HCT116 (cell line): ENCODE data around the gene ICE1. TPM values are rescaled to one million over a fixed set of nuclear protein-coding genes. Genes with fewer than 3 reads are reported as not detected.

Source experiments
- ATAC-seq: fragments of 200-7000 bp; cut with Tn5 transposase; 2 replicates; pipeline ENCODE4 v1.9.1; 2020; ENCODE audit warnings: mild to moderate bottlenecking, moderate library complexity
- BruUV-seq: library from RNA; stranded (reverse); fragments of 400-500 nt; replicated peaks from 2 replicates; lab custom pipeline; 2021; lab: Mats Ljungman, UMichigan
- CTCF ChIA-PET: fragments of 300-600 bp; sonication (Branson Sonifier 250); formaldehyde crosslinking; loops from one replicate; lab custom pipeline; 2021; ENCODE audit warnings: antibody characterized with exemption; lab: Charles Lee
- POLR2A ChIA-PET: fragments of 300-600, 350-600 bp; sonication (Branson Sonifier 250); formaldehyde crosslinking; loops from one replicate; lab custom pipeline; 2021; ENCODE audit warnings: antibody characterized with exemption; lab: Charles Lee
- RAD21 ChIA-PET, 2 experiments: fragments of 300-600 bp; sonication (Branson Sonifier 250); formaldehyde crosslinking; loops; one replicate each; lab custom pipeline; 2023; ENCODE audit warnings: low total read pairs in 2 of 2; ENCODE audit not compliant: uncharacterized antibody in 2 of 2, unreplicated experiment in 2 of 2, low non-redundant PET in 1 of 2; lab: Charles Lee
- DNase-seq: peaks from one replicate; pipeline ENCODE4 v3.0.0-alpha.2; 2010; ENCODE audit warnings: low read depth, low spot score
- H2AFZ ChIP-seq: fragments of 200-600 bp; shearing (Covaris generic), sonication (generic); 2 replicates; pipeline ENCODE4 v1.6.1; 2017; ENCODE audit warnings: low read depth, mixed run types, mixed read lengths, antibody characterized with exemption, low read length; ENCODE audit not compliant: poor library complexity, severe bottlenecking
- H3K27ac ChIP-seq: 2 replicates; pipeline ENCODE4 v1.5.1; 2012; ENCODE audit warnings: low read depth, low read length
- H3K27me3 ChIP-seq: fragments of 200-600 bp; sonication (generic); 2 replicates; pipeline ENCODE4 v1.6.1; 2016; ENCODE audit warnings: mixed run types, low read length, mixed read lengths; ENCODE audit not compliant: insufficient read depth
- H3K36me3 ChIP-seq, 2 experiments: fragments of 200-500 bp in 1 of 2; fragments of 200-600 bp in 1 of 2; sonication (Bioruptor generic) in 1 of 2; sonication (generic) in 1 of 2; 2 replicates each; pipeline versions ENCODE4 v1.5.1 to v1.6.1; 2014 to 2016; ENCODE audit warnings: low read length in 2 of 2, inconsistent platforms in 1 of 2, mixed read lengths in 1 of 2, mixed run types in 1 of 2; ENCODE audit not compliant: insufficient read depth in 2 of 2, control insufficient read depth in 1 of 2
- H3K4me1 ChIP-seq, 2 experiments: fragments of 200-600 bp in 1 of 2; sonication (generic) in 1 of 2; 2 replicates each; pipeline versions ENCODE4 v1.5.1 to v1.6.1; 2012 to 2017; ENCODE audit warnings: low read length in 2 of 2, inconsistent platforms in 1 of 2, mild to moderate bottlenecking in 1 of 2, mixed read lengths in 1 of 2, mixed run types in 1 of 2, moderate library complexity in 1 of 2; ENCODE audit not compliant: insufficient read depth in 2 of 2, control insufficient read depth in 1 of 2
- H3K4me2 ChIP-seq: fragments of 200-600 bp; sonication (generic); 2 replicates; pipeline ENCODE4 v1.6.1; 2017; ENCODE audit warnings: mixed run types, low read length, mixed read lengths
- H3K4me3 ChIP-seq, 2 experiments: fragments of 200-600 bp in 1 of 2; sonication (generic) in 1 of 2; replicated peaks in 1 of 2; 2 replicates each; pipeline ENCODE4 v1.5.1; 2011 to 2016; ENCODE audit warnings: low read length in 2 of 2, control low read depth in 1 of 2, low read depth in 1 of 2, mild to moderate bottlenecking in 1 of 2, mixed read lengths in 1 of 2, mixed run types in 1 of 2
- H3K79me2 ChIP-seq: fragments of 200-600 bp; sonication (generic); 2 replicates; pipeline ENCODE4 v1.6.1; 2017; ENCODE audit warnings: mild to moderate bottlenecking, mixed run types, low read length, moderate library complexity, mixed read lengths; ENCODE audit not compliant: insufficient read depth
- H3K9ac ChIP-seq: fragments of 200-600 bp; sonication (generic); 2 replicates; pipeline ENCODE4 v1.6.1; 2016; ENCODE audit warnings: low read length, mixed read lengths
- H3K9me2 ChIP-seq: fragments of 200-600 bp; sonication (generic), shearing (Covaris generic); 2 replicates; pipeline ENCODE4 v1.6.1; 2017; ENCODE audit warnings: mixed run types, mild to moderate bottlenecking, moderate library complexity; ENCODE audit not compliant: insufficient read depth
- H3K9me3 ChIP-seq, 2 experiments: fragments of 200-500 bp in 1 of 2; fragments of 200-600 bp in 1 of 2; sonication (Bioruptor generic) in 1 of 2; sonication (generic) in 1 of 2; 2 replicates each; pipeline ENCODE4 v1.6.1; 2014 to 2017; ENCODE audit warnings: low read length in 2 of 2, mixed read lengths in 2 of 2, inconsistent platforms in 1 of 2, low read depth in 1 of 2, mild to moderate bottlenecking in 1 of 2, mixed run types in 1 of 2, moderate library complexity in 1 of 2; ENCODE audit not compliant: control insufficient read depth in 1 of 2, insufficient read depth in 1 of 2
- H4K20me1 ChIP-seq: fragments of 200-600 bp; sonication (generic), shearing (Covaris generic); 2 replicates; pipeline ENCODE4 v1.6.1; 2017; ENCODE audit warnings: mixed run types, mild to moderate bottlenecking, moderate library complexity; ENCODE audit not compliant: insufficient read depth
- CEBPB ChIP-seq: IDR thresholded peaks from 2 replicates; pipeline ENCODE4 v1.6.1; 2012; ENCODE audit warnings: low read depth
- EZH2 ChIP-seq: fragments of 200-600 bp; sonication (generic); IDR thresholded peaks from 2 replicates; pipeline ENCODE4 v1.6.1; 2017; ENCODE audit warnings: antibody characterized with exemption, mixed run types
- EZH2phosphoT487 ChIP-seq: fragments of 200-600 bp; IDR thresholded peaks from 2 replicates; pipeline ENCODE4 v1.6.1; 2018; ENCODE audit warnings: antibody characterized with exemption, borderline replicate concordance
- MAX ChIP-seq: IDR thresholded peaks from 2 replicates; pipeline ENCODE4 v1.6.1; 2012
- RAD21 ChIP-seq: IDR thresholded peaks from 2 replicates; pipeline ENCODE4 v1.6.1; 2012; ENCODE audit warnings: low read depth, mild to moderate bottlenecking
- SIN3A ChIP-seq: IDR thresholded peaks from 2 replicates; pipeline ENCODE4 v1.6.1; 2012; ENCODE audit warnings: low read depth
- SP1 ChIP-seq: IDR thresholded peaks from 2 replicates; pipeline ENCODE4 v1.6.1; 2012; ENCODE audit warnings: low read depth
- SRF ChIP-seq: IDR thresholded peaks from 2 replicates; pipeline ENCODE4 v1.6.1; 2012; ENCODE audit warnings: low read depth
- TCF7L2 ChIP-seq: IDR thresholded peaks from 2 replicates; pipeline ENCODE4 v1.7.0; 2011; ENCODE audit warnings: borderline replicate concordance, inconsistent platforms; ENCODE audit not compliant: insufficient read depth, insufficient read length; ENCODE audit errors: extremely low read depth
- YY1 ChIP-seq: IDR thresholded peaks from 2 replicates; pipeline ENCODE4 v1.6.1; 2011; ENCODE audit warnings: low read length, low read depth, moderate library complexity, mild to moderate bottlenecking; ENCODE audit not compliant: insufficient replicate concordance; ENCODE audit errors: extremely low read depth
- ZFX ChIP-seq: fragments of 450-650 bp; IDR thresholded peaks from 2 replicates; pipeline ENCODE4 v1.6.1; 2017
- ZNF274 ChIP-seq: fragments of 200-500 bp; sonication (Bioruptor generic); IDR thresholded peaks from 2 replicates; pipeline ENCODE4 v1.6.1; 2014; ENCODE audit warnings: mild to moderate bottlenecking, low read depth, low read length, inconsistent platforms
- intact Hi-C: fragments of 100-400 bp; cut with micrococcal nuclease; formaldehyde crosslinking; loops from 2 replicates; pipeline ENCODE4 v1.10.0; 2022
- total RNA-seq: library from RNA; stranded (reverse); gene quantifications from one replicate; pipeline ENCODE4 v1.2.1, GENCODE V29; 2021; ENCODE audit not compliant: unreplicated experiment
- TF ChIP-seq, protein P1 (sequence below), 3 experiments: fragments of 200-600 bp in 1 of 3; sonication (generic) in 1 of 3; IDR thresholded peaks in 2 of 3; conservative IDR thresholded peaks in 1 of 3; 2 replicates each; pipeline ENCODE4 v1.5.1; 2012 to 2017; ENCODE audit warnings: low read depth in 2 of 3, low read length in 2 of 3, antibody characterized with exemption in 1 of 3, borderline replicate concordance in 1 of 3, control low read depth in 1 of 3, mild to moderate bottlenecking in 1 of 3, mixed read lengths in 1 of 3, mixed run types in 1 of 3, moderate library complexity in 1 of 3; ENCODE audit not compliant: insufficient read depth in 1 of 3
- TF ChIP-seq, protein P2 (sequence below): IDR thresholded peaks from 2 replicates; pipeline ENCODE4 v1.6.1; 2011; ENCODE audit warnings: mild to moderate bottlenecking, low read length, moderate library complexity; ENCODE audit not compliant: insufficient replicate concordance; ENCODE audit errors: extremely low read depth

The ICE1 gene
- total RNA-seq, 1 experiment from 2014 or later, result 30.0 TPM

GRCh38 chr5:5467737-5468136 lies 45.3 kb downstream of the ICE1 start:
- TF ChIP-seq ZNF274 (no peak), TCF7L2 (no peak), MAX (no peak), SP1 (no peak)
- Histone ChIP-seq H4K20me1 (no peaks in the 10 kb centered on the region; the same call in 1 of the 2 replicates), H3K36me3 (peaks cover 2 to 13% of the 10 kb centered on the region in 2 experiments; a peak in 1 of 4 replicates), H3K4me2 (no peak overlapping the region), H3K27ac (no peak overlapping the region), H3K4me3 (no peak overlapping the region), H3K9me2 (no peaks in the 10 kb centered on the region), H3K9ac (no peak overlapping the region), H3K79me2 (no peaks in the 10 kb centered on the region; the same call in 1 of the 2 replicates), H3K9me3 (no peaks in the 10 kb centered on the region), H3K27me3 (no peaks in the 10 kb centered on the region), H2AFZ (no peak overlapping the region), H3K4me1 (no peaks in the 10 kb centered on the region)
- RAD21 ChIA-PET, result no interaction called here
- ATAC-seq (no peak), DNase-seq (no peak)
- POLR2A ChIA-PET, result no interaction called here
- no TSS peak for BruUV-seq
- intact Hi-C loops, result no loop called here
- CTCF ChIA-PET, result no interaction called here

DNA sequence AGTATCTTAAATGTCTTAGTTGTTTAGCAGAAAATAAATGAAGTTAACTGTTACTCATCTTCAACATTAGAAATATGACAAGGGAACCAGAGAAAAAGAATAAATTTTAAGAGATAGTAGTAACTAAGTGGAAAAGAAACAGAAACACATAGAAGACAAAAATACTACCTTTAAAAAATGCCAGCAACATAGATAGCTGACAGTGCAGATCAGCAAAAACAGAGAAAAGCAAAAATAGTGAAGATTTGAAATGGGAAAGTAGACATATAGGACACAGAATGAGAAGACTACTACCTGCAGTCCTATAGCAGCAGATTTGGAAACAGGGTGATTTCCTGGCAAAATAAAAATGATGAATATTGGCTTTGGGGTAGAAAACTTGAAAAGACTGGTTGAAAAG lies 48.5 kb downstream of the ICE1 start:
- no peaks in the 10 kb centered on the region for H3K4me1 ChIP-seq
- ChIA-PET CTCF (no interaction called here), RAD21 (no interaction called here), POLR2A (no interaction called here)
- intact Hi-C loops, result no loop called here
- no peak overlapping the region for H3K4me3 ChIP-seq
- no peak for ATAC-seq
- no peak for DNase-seq
- no peak overlapping the region for H3K27ac ChIP-seq
- no peaks in the 10 kb centered on the region for H3K9me3 ChIP-seq
- no TSS peak for BruUV-seq
- H3K79me2 ChIP-seq, result no peaks in the 10 kb centered on the region
- H3K36me3 ChIP-seq, result peaks cover 4 to 17% of the 10 kb centered on the region in 2 experiments; a peak in 2 of 4 replicates
- H2AFZ ChIP-seq, result no peak overlapping the region
- no peaks in the 10 kb centered on the region for H3K9me2 ChIP-seq
- no peak overlapping the region for H3K9ac ChIP-seq
- no peak overlapping the region for H3K4me2 ChIP-seq
- no peaks in the 10 kb centered on the region for H3K27me3 ChIP-seq
- no peaks in the 10 kb centered on the region; the same call in 1 of the 2 replicates for H4K20me1 ChIP-seq
- TF ChIP-seq MAX (no peak), ZFX (no peak), EZH2 (no peak), SIN3A (no peak), EZH2phosphoT487 (no peak), CEBPB (no peak), YY1 (no peak), SP1 (no peak), RAD21 (no peak), TCF7L2 (no peak), ZNF274 (no peak), SRF (no peak)
- TF ChIP-seq, protein P1, sequence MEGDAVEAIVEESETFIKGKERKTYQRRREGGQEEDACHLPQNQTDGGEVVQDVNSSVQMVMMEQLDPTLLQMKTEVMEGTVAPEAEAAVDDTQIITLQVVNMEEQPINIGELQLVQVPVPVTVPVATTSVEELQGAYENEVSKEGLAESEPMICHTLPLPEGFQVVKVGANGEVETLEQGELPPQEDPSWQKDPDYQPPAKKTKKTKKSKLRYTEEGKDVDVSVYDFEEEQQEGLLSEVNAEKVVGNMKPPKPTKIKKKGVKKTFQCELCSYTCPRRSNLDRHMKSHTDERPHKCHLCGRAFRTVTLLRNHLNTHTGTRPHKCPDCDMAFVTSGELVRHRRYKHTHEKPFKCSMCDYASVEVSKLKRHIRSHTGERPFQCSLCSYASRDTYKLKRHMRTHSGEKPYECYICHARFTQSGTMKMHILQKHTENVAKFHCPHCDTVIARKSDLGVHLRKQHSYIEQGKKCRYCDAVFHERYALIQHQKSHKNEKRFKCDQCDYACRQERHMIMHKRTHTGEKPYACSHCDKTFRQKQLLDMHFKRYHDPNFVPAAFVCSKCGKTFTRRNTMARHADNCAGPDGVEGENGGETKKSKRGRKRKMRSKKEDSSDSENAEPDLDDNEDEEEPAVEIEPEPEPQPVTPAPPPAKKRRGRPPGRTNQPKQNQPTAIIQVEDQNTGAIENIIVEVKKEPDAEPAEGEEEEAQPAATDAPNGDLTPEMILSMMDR (IDR thresholded peaks at IDR 0.05 in 2 of 3, conservative IDR thresholded peaks at IDR 0.05 in 1 of 3; ENCODE audit: borderline replicate concordance in 1 of 3, insufficient read depth in 1 of 3, low read depth in 2 of 3, low read length in 2 of 3), result no peak
- TF ChIP-seq, protein P2, sequence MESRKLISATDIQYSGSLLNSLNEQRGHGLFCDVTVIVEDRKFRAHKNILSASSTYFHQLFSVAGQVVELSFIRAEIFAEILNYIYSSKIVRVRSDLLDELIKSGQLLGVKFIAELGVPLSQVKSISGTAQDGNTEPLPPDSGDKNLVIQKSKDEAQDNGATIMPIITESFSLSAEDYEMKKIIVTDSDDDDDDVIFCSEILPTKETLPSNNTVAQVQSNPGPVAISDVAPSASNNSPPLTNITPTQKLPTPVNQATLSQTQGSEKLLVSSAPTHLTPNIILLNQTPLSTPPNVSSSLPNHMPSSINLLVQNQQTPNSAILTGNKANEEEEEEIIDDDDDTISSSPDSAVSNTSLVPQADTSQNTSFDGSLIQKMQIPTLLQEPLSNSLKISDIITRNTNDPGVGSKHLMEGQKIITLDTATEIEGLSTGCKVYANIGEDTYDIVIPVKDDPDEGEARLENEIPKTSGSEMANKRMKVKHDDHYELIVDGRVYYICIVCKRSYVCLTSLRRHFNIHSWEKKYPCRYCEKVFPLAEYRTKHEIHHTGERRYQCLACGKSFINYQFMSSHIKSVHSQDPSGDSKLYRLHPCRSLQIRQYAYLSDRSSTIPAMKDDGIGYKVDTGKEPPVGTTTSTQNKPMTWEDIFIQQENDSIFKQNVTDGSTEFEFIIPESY, result no peak
